Neural progenitor cell (in vitro differentiated cells): ENCODE results near the gene CSRP1. TPM values are rescaled to one million over a fixed set of nuclear protein-coding genes. Genes with fewer than 3 reads are reported as not detected.

ENCODE experiments used
- DNase-seq: peaks from one replicate; pipeline ENCODE4 v3.0.0-alpha.2; 2016; ENCODE audit warnings: low spot score
- H2AFZ ChIP-seq: fragments of 200-600 bp; sonication (generic); replicated peaks from 2 replicates; pipeline ENCODE4 v1.6.1; 2016; ENCODE audit warnings: antibody characterized with exemption
- H3F3A ChIP-seq: fragments of 200-600 bp; sonication (generic); 2 replicates; pipeline ENCODE4 v1.6.1; 2016; ENCODE audit warnings: antibody characterized with exemption, low read depth
- H3K27ac ChIP-seq: fragments of 200-600 bp; sonication (generic); 2 replicates; pipeline ENCODE4 v1.5.1; 2016; ENCODE audit warnings: mild to moderate bottlenecking
- H3K27me3 ChIP-seq: fragments of 200-600 bp; sonication (generic); 2 replicates; pipeline ENCODE4 v1.6.1; 2016; ENCODE audit warnings: mild to moderate bottlenecking, moderate library complexity
- H3K36me3 ChIP-seq: fragments of 200-600 bp; sonication (generic); 2 replicates; pipeline ENCODE4 v1.5.1; 2016
- H3K4me1 ChIP-seq: fragments of 200-600 bp; sonication (generic); 2 replicates; pipeline ENCODE4 v1.6.1; 2016; ENCODE audit warnings: mixed run types
- H3K4me2 ChIP-seq: fragments of 200-600 bp; sonication (generic); 2 replicates; pipeline ENCODE4 v1.6.1; 2016
- H3K4me3 ChIP-seq: fragments of 200-600 bp; sonication (generic); 2 replicates; pipeline ENCODE4 v1.5.1; 2016
- H3K79me2 ChIP-seq: fragments of 200-600 bp; sonication (generic); 2 replicates; pipeline ENCODE4 v1.6.1; 2016; ENCODE audit warnings: low read depth
- H3K9ac ChIP-seq: fragments of 200-600 bp; sonication (generic); 2 replicates; pipeline ENCODE4 v1.6.1; 2016
- H3K9me3 ChIP-seq: fragments of 200-600 bp; sonication (generic); 2 replicates; pipeline ENCODE4 v1.5.1; 2016; ENCODE audit warnings: low read depth
- H4K20me1 ChIP-seq: fragments of 200-600 bp; sonication (generic); 2 replicates; pipeline ENCODE4 v1.6.1; 2016; ENCODE audit warnings: low read depth
- H3K27ac Mint-ChIP-seq: 3 replicates; pipeline ENCODE4 v1.8.0; 2021; ENCODE audit warnings: mixed read lengths
- H3K27me3 Mint-ChIP-seq: 2 replicates; pipeline ENCODE4 v1.8.0; 2022; ENCODE audit warnings: low read depth, mild to moderate bottlenecking, inconsistent platforms, moderate library complexity, mixed read lengths; ENCODE audit not compliant: insufficient read depth
- H3K36me3 Mint-ChIP-seq: 3 replicates; pipeline ENCODE4 v1.8.0; 2021; ENCODE audit warnings: mixed read lengths
- H3K4me1 Mint-ChIP-seq: 3 replicates; pipeline ENCODE4 v1.8.0; 2021; ENCODE audit warnings: mixed read lengths
- H3K4me3 Mint-ChIP-seq: 3 replicates; pipeline ENCODE4 v1.8.0; 2021; ENCODE audit warnings: mild to moderate bottlenecking, moderate library complexity, mixed read lengths
- H3K9me3 Mint-ChIP-seq: 3 replicates; pipeline ENCODE4 v1.8.0; 2020; ENCODE audit warnings: mixed read lengths
- CTCF ChIP-seq: fragments of 200-600 bp; sonication (generic); IDR thresholded peaks from 2 replicates; pipeline ENCODE4 v1.5.1; 2017; ENCODE audit warnings: antibody characterized with exemption, mild to moderate bottlenecking
- EZH2 ChIP-seq: fragments of 200-600 bp; sonication (generic); IDR thresholded peaks from 2 replicates; pipeline ENCODE4 v1.6.1; 2017; ENCODE audit warnings: antibody characterized with exemption, mild to moderate bottlenecking, moderate library complexity
- EZH2phosphoT487 ChIP-seq: fragments of 200-600 bp; sonication (generic); IDR thresholded peaks from 2 replicates; pipeline ENCODE4 v1.6.1; 2017; ENCODE audit warnings: antibody characterized with exemption
- total RNA-seq: library from RNA; depleted of rRNA; stranded (reverse); fragments of >200 nt; gene quantifications from 2 replicates; pipeline ENCODE4 v1.2.3, GENCODE V29; 2015; ENCODE audit warnings: low replicate concordance

CSRP1 gene
- total RNA-seq, 1 donor from 2014 or later = 2.5 TPM

GRCh38 chr1:201515895-201516294 is 9.0 kb upstream of the CSRP1 start:
- H3F3A ChIP-seq = peaks cover 5% of the 10 kb centered on the region
- H3K27me3 ChIP-seq = no peaks in the 10 kb centered on the region
- Mint-ChIP-seq H3K9me3 (no peaks in the 10 kb centered on the region), H3K27ac (no peak overlapping the region), H3K36me3 (no peaks in the 10 kb centered on the region), H3K27me3 (peaks cover 5% of the 10 kb centered on the region), H3K4me1 (peaks cover 17% of the 10 kb centered on the region), H3K4me3 (no peak overlapping the region)
- H3K4me2 ChIP-seq = no peak overlapping the region
- DNase-seq = no peak
- H3K4me1 ChIP-seq = no peaks in the 10 kb centered on the region
- no peak overlapping the region for H3K4me3 ChIP-seq
- H3K27ac ChIP-seq = no peak overlapping the region
- H3K79me2 ChIP-seq = no peaks in the 10 kb centered on the region
- no peaks in the 10 kb centered on the region for H3K36me3 ChIP-seq
- H3K9ac ChIP-seq = no peak overlapping the region
- no peaks in the 10 kb centered on the region for H3K9me3 ChIP-seq
- H2AFZ ChIP-seq = no peak overlapping the region
- no peaks in the 10 kb centered on the region for H4K20me1 ChIP-seq
- TF ChIP-seq EZH2 (no peak), EZH2phosphoT487 (no peak), CTCF (no peak)

- H3K36me3 Mint-ChIP-seq = no peaks in the 10 kb centered on the region
- Histone ChIP-seq H3K9ac (no peak overlapping the region), H3F3A (peaks cover 5% of the 10 kb centered on the region), H3K27me3 (peaks cover 2% of the 10 kb centered on the region), H3K9me3 (no peaks in the 10 kb centered on the region), H3K27ac (no peak overlapping the region), H3K4me1 (no peaks in the 10 kb centered on the region), H2AFZ (no peak overlapping the region), H3K36me3 (no peaks in the 10 kb centered on the region), H3K4me2 (no peak overlapping the region), H4K20me1 (no peaks in the 10 kb centered on the region), H3K79me2 (no peaks in the 10 kb centered on the region), H3K4me3 (no peak overlapping the region)
- H3K27ac Mint-ChIP-seq = no peak overlapping the region
- TF ChIP-seq EZH2 (no peak), EZH2phosphoT487 (no peak), CTCF (no peak)
- H3K4me3 Mint-ChIP-seq = no peak overlapping the region
- peaks cover 5% of the 10 kb centered on the region for H3K27me3 Mint-ChIP-seq
- peaks cover 17% of the 10 kb centered on the region for H3K4me1 Mint-ChIP-seq
- DNase-seq = no peak
- H3K9me3 Mint-ChIP-seq = no peaks in the 10 kb centered on the region
These were observed 8.3 kb upstream of the CSRP1 start for GRCh38 chr1:201515062-201515750.

DNA sequence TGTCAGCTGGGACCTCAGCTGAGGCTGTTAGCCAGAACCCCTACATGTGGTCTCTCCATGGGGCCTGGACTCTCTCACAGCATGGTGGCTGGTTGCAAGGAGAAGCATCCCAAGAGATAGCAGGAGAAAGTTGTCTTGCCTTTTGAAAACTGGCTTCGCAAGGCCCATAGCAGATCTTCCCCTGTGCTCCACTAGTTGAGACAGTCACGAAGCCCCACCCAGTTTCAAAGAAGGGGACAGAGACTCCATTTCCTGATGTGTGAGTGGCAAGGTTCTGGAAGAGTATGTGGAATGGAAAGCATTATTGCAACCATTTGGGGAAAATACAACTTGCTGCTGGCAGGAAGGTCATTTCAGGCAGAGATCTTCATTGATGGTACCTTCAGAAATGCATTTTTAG is 7.5 kb upstream of the CSRP1 start:
- Histone ChIP-seq H3K9ac (no peak overlapping the region), H3K4me1 (no peaks in the 10 kb centered on the region), H3K27ac (no peak overlapping the region), H4K20me1 (no peaks in the 10 kb centered on the region), H3F3A (peaks cover 5% of the 10 kb centered on the region), H3K4me2 (no peak overlapping the region), H3K36me3 (no peaks in the 10 kb centered on the region), H3K27me3 (peaks cover 7% of the 10 kb centered on the region), H3K4me3 (no peak overlapping the region), H2AFZ (no peak overlapping the region), H3K9me3 (no peaks in the 10 kb centered on the region), H3K79me2 (no peaks in the 10 kb centered on the region)
- TF ChIP-seq CTCF (no peak), EZH2 (no peak), EZH2phosphoT487 (no peak)
- H3K27me3 Mint-ChIP-seq = peaks cover 5% of the 10 kb centered on the region
- no peak overlapping the region for H3K27ac Mint-ChIP-seq
- H3K9me3 Mint-ChIP-seq = no peaks in the 10 kb centered on the region
- H3K4me1 Mint-ChIP-seq = peaks cover 17% of the 10 kb centered on the region
- H3K36me3 Mint-ChIP-seq = no peaks in the 10 kb centered on the region
- no peak overlapping the region for H3K4me3 Mint-ChIP-seq
- no peak for DNase-seq
